GM12878 (cell line): ENCODE results near the gene FBXL5. TPM values are rescaled to one million over a fixed set of nuclear protein-coding genes. Genes with fewer than 3 reads are reported as not detected.

Experiments
- ATAC-seq: fragments of 200-7000 bp; cut with Tn5 transposase; 3 replicates; pipeline ENCODE4 v1.9.1; 2020; ENCODE audit warnings: mild to moderate bottlenecking, moderate library complexity
- BruUV-seq: library from RNA; stranded (reverse); fragments of 400-500 nt; replicated peaks from 2 replicates; lab custom pipeline; 2021; lab: Mats Ljungman, UMichigan
- CTCF ChIA-PET: fragments of 300-600 bp; sonication (Branson Sonifier 250); formaldehyde crosslinking; extraction: SDS; loops from one replicate; lab custom pipeline; 2021; ENCODE audit warnings: inconsistent platforms; lab: Yijun Ruan, JAX
- POLR2A ChIA-PET: fragments of 350-600 bp; formaldehyde crosslinking; extraction: SDS; loops from one replicate; lab custom pipeline; 2021; ENCODE audit warnings: inconsistent platforms; lab: Charles Lee
- RAD21 ChIA-PET: fragments of 300-600 bp; sonication (Branson Sonifier 250); formaldehyde crosslinking; loops from one replicate; lab custom pipeline; 2023; ENCODE audit warnings: antibody characterized with exemption; ENCODE audit not compliant: unreplicated experiment; lab: Charles Lee
- SMC1A ChIA-PET: fragments of 300-600 bp; sonication (Branson Sonifier 250); formaldehyde crosslinking; loops from one replicate; lab custom pipeline; 2023; ENCODE audit not compliant: unreplicated experiment, uncharacterized antibody; lab: Charles Lee
- DNase-seq: peaks from one replicate; pipeline ENCODE4 v3.0.0-alpha.2; 2011; ENCODE audit warnings: low read depth, low spot score
- FAIRE-seq: peaks from 3 replicates; lab custom pipeline; 2011; peaks lifted over from hg19 to GRCh38; lab: Jason Lieb, UNC
- H2AFZ ChIP-seq: 2 replicates; pipeline ENCODE4 v1.6.0; 2011; ENCODE audit warnings: low read depth, low read length, control low read depth; ENCODE audit not compliant: control insufficient read depth
- H3K27ac ChIP-seq: 2 replicates; pipeline ENCODE4 v1.5.1; 2011; ENCODE audit warnings: control low read depth; ENCODE audit not compliant: control insufficient read depth, insufficient read depth
- H3K27me3 ChIP-seq, 2 experiments: replicated peaks in 1 of 2; 2 replicates each; pipeline versions ENCODE4 v1.6.0 to v1.6.1; 2011; ENCODE audit warnings: low read length in 1 of 2; ENCODE audit not compliant: control insufficient read depth in 2 of 2, insufficient read depth in 2 of 2
- H3K36me3 ChIP-seq, 2 experiments: 2 replicates each; pipeline ENCODE4 v1.5.1; 2011; ENCODE audit warnings: low read length in 1 of 2; ENCODE audit not compliant: control insufficient read depth in 2 of 2, insufficient read depth in 2 of 2
- H3K4me1 ChIP-seq: 2 replicates; pipeline ENCODE4 v1.6.1; 2011; ENCODE audit warnings: mild to moderate bottlenecking, low read length, moderate library complexity, mixed read lengths; ENCODE audit not compliant: control insufficient read depth, insufficient read depth
- H3K4me2 ChIP-seq: 2 replicates; pipeline ENCODE4 v1.6.0; 2011; ENCODE audit warnings: control low read depth; ENCODE audit not compliant: control insufficient read depth, insufficient read depth
- H3K4me3 ChIP-seq: fragments of 200-600 bp; sonication (generic); 2 replicates; pipeline ENCODE4 v1.5.1; 2016
- H3K79me2 ChIP-seq: 2 replicates; pipeline ENCODE4 v1.6.0; 2011; ENCODE audit warnings: low read length; ENCODE audit not compliant: control insufficient read depth, insufficient read depth
- H3K9ac ChIP-seq: 2 replicates; pipeline ENCODE4 v1.8.0; 2011; ENCODE audit warnings: low read length, control low read depth, mixed read lengths; ENCODE audit not compliant: control insufficient read depth, insufficient read depth
- H3K9me3 ChIP-seq: replicated peaks from 3 replicates; pipeline ENCODE4 v1.5.1; 2011; ENCODE audit warnings: mild to moderate bottlenecking, low read length; ENCODE audit not compliant: control insufficient read depth, insufficient read depth
- H4K20me1 ChIP-seq: 2 replicates; pipeline ENCODE4 v1.6.0; 2011; ENCODE audit not compliant: control insufficient read depth, insufficient read depth
- EED ChIP-seq: sonication (generic); IDR thresholded peaks from 2 replicates; pipeline ENCODE4 v1.6.1; 2016; ENCODE audit warnings: antibody characterized with exemption, low read depth
- HDAC6 ChIP-seq: fragments of 200-600 bp; sonication (generic); IDR thresholded peaks from one replicate; pipeline ENCODE4 v1.8.0; 2017; ENCODE audit warnings: antibody characterized with exemption; ENCODE audit not compliant: unreplicated experiment
- TCF7 ChIP-seq: IDR thresholded peaks from 2 replicates; pipeline ENCODE4 v1.6.1; 2014; ENCODE audit warnings: antibody characterized with exemption, borderline replicate concordance
- WGBS: methylation state at CpG from one replicate; pipeline ENCODE4 v1.1.6; 2016; ENCODE audit warnings: low lambda C conversion rate; ENCODE audit not compliant: insufficient replicate concordance, insufficient coverage; ENCODE audit errors: missing lambda C conversion rate; 5-methylcytosine and 5-hydroxymethylcytosine counted together
- in situ Hi-C: fragments of 300-500 bp; cut with MboI; formaldehyde crosslinking; loops from 9 replicates; pipeline ENCODE4 v1.14.3; 2018; ENCODE audit warnings: mixed read lengths
- intact Hi-C: fragments of 100-400 bp; cut with micrococcal nuclease; formaldehyde crosslinking; loops from one replicate; pipeline ENCODE4 v1.14.2; 2022; ENCODE audit not compliant: unreplicated experiment
- polyA plus RNA-seq, 11 experiments: library from polyadenylated mRNA; depleted of rRNA in 4 of 11; unstranded in 6 of 11; stranded (reverse) in 5 of 11; fragments of >200 nt; fragmentation: Nextera tagmentation in 4 of 11; fragmentation: Illumina TruSeq in 1 of 11; extraction: Ambion mirVana in 4 of 11; extraction: Trizol in 1 of 11; gene quantifications; 1 replicate in 1 of 11; 2 replicates in 10 of 11; pipeline versions ENCODE4 v1.2.1 to v1.2.3, GENCODE V29; 2011 to 2016; ENCODE audit warnings: inconsistent platforms in 2 of 11, missing spikeins in 2 of 11, low read depth in 1 of 11
- total RNA-seq, 4 experiments: library from RNA; depleted of rRNA in 3 of 4; stranded (reverse); fragments of >200 nt in 3 of 4; fragmentation: Illumina TruSeq in 1 of 4; extraction: Trizol in 1 of 4; gene quantifications; 2 replicates each; pipeline versions ENCODE4 v1.2.1 to v1.2.3, GENCODE V29; 2013 to 2021
- TF ChIP-seq, protein P1 (sequence below): fragments of 450-650 bp; IDR thresholded peaks from 2 replicates; pipeline ENCODE4 v1.6.1; 2017; ENCODE audit warnings: mild to moderate bottlenecking, moderate library complexity
- TF ChIP-seq, protein P2 (sequence below): fragments of 450-650 bp; IDR thresholded peaks from 2 replicates; pipeline ENCODE4 v1.6.1; 2014; ENCODE audit warnings: mild to moderate bottlenecking

Gene FBXL5
- total and polyA plus RNA-seq, 10 of the 15 experiments (the other 5 are each of a cell fraction or from before 2014, with no cell fraction given): 10.1 to 46.2 (median 32.7) TPM

DNA sequence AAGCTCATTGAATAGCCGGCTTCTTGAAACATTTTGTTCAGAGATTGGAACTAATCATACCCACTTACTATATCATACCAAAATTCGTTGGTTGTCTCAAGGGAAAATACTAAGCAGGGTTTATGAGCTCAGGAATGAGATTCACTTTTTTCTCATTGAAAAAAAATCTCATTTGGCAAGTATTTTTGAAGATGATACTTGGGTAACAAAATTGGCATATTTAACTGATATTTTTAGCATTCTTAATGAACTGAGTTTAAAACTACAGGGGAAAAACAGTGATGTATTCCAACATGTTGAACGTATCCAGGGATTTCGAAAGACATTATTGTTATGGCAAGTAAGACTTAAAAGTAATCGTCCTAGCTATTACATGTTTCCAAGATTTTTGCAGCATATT is 32.9 kb upstream of the FBXL5 start (continued):
- TF ChIP-seq, protein P1, sequence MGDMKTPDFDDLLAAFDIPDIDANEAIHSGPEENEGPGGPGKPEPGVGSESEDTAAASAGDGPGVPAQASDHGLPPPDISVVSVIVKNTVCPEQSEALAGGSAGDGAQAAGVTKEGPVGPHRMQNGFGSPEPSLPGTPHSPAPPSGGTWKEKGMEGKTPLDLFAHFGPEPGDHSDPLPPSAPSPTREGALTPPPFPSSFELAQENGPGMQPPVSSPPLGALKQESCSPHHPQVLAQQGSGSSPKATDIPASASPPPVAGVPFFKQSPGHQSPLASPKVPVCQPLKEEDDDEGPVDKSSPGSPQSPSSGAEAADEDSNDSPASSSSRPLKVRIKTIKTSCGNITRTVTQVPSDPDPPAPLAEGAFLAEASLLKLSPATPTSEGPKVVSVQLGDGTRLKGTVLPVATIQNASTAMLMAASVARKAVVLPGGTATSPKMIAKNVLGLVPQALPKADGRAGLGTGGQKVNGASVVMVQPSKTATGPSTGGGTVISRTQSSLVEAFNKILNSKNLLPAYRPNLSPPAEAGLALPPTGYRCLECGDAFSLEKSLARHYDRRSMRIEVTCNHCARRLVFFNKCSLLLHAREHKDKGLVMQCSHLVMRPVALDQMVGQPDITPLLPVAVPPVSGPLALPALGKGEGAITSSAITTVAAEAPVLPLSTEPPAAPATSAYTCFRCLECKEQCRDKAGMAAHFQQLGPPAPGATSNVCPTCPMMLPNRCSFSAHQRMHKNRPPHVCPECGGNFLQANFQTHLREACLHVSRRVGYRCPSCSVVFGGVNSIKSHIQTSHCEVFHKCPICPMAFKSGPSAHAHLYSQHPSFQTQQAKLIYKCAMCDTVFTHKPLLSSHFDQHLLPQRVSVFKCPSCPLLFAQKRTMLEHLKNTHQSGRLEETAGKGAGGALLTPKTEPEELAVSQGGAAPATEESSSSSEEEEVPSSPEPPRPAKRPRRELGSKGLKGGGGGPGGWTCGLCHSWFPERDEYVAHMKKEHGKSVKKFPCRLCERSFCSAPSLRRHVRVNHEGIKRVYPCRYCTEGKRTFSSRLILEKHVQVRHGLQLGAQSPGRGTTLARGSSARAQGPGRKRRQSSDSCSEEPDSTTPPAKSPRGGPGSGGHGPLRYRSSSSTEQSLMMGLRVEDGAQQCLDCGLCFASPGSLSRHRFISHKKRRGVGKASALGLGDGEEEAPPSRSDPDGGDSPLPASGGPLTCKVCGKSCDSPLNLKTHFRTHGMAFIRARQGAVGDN: no peak
- no peak for TF ChIP-seq TCF7
- no peak for TF ChIP-seq EED
- TF ChIP-seq, protein P2, sequence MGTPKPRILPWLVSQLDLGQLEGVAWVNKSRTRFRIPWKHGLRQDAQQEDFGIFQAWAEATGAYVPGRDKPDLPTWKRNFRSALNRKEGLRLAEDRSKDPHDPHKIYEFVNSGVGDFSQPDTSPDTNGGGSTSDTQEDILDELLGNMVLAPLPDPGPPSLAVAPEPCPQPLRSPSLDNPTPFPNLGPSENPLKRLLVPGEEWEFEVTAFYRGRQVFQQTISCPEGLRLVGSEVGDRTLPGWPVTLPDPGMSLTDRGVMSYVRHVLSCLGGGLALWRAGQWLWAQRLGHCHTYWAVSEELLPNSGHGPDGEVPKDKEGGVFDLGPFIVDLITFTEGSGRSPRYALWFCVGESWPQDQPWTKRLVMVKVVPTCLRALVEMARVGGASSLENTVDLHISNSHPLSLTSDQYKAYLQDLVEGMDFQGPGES: no peak

DNA sequence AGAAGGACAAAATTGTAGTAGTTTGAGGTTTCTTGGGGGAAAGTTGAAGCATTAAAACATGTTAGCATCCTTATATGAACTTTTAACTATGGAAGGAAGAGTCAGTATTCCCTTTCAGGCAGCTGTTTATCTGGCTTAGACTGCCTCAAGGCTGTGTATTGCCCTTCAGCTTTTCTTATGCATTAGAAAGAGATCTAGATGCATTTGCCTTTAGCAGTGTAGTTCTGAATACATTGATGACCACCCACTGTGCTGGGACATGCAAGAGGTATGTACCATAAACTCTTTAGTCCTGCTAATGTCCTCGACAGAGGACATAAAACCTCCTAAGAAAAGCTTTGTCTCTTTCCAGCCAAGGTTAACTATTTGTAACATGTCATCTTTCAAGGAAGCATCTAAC is 29.3 kb upstream of the FBXL5 start:
- BruUV-seq: no TSS peak
- H3K4me1 ChIP-seq: 0 out of 2 replicates have a peak, but pooled peaks cover 4% of the 10 kb centered on the region
- no peak overlapping the region for H3K9ac ChIP-seq
- no peaks in the 10 kb centered on the region for H3K27me3 ChIP-seq
- WGBS: 100% methylated on average over 1 of the region's 1 CpG
- ChIA-PET CTCF (interaction anchor here (1.0 to 1.2 kb wide), 2 partner anchors 27 to 198 kb away, joined by 3 to 4 read pairs; no protein-coding TSS in a partner anchor), SMC1A (interaction anchor here (0.9 to 1.5 kb wide), 6 partner anchors 16 to 540 kb away, joined by 3 to 5 read pairs (median 4); no protein-coding TSS in a partner anchor), POLR2A (interaction anchor here (0.9 kb wide), 1 partner anchor 9 kb away, joined by 5 read pairs; no protein-coding TSS in a partner anchor), RAD21 (interaction anchor here (1.9 kb wide), 1 partner anchor 33 kb away, joined by 7 read pairs; no protein-coding TSS in a partner anchor)
- peaks cover 46% of the 10 kb centered on the region for H3K79me2 ChIP-seq
- H3K9me3 ChIP-seq: no peaks in the 10 kb centered on the region
- H2AFZ ChIP-seq: no peak overlapping the region
- H3K4me3 ChIP-seq: no peak overlapping the region
- FAIRE-seq (no peak), DNase-seq (no peak), ATAC-seq (no peak)
- in situ Hi-C loops (no loop called here), intact Hi-C loops (no loop called here)
- H3K36me3 ChIP-seq: 0 out of 4 replicates have a peak, but pooled peaks cover 0 to 4% of the 10 kb centered on the region in 2 experiments
- H4K20me1 ChIP-seq: no peaks in the 10 kb centered on the region
- no peak overlapping the region for H3K27ac ChIP-seq
- TF ChIP-seq HDAC6: no peak
- 0 out of 2 replicates have a peak overlapping the region, but pooled peaks have one; percentile 20 for H3K4me2 ChIP-seq
